ENCODE results near the gene PARN.

GRCh38 chr16:14641206-14641605 lies 11.1 kb upstream of the PARN start:
- TF ChIP-seq RARB (CRISPR knock-in tag; IDR thresholded peaks at IDR 0.05), result no peak
- TF ChIP-seq CSDC2 (CRISPR knock-in tag; IDR thresholded peaks at IDR 0.05), result no peak
- TF ChIP-seq TCF4 (CRISPR knock-in tag; IDR thresholded peaks at IDR 0.05; ENCODE audit: borderline replicate concordance), result no peak
- no peak for TF ChIP-seq CREB5 (CRISPR knock-in tag; IDR thresholded peaks at IDR 0.05; ENCODE audit: low read depth)

Measured in SK-N-SH treated with all-trans-retinoic acid at 6 μM for 48 hours (cell line).